22Rv1 (cell line): ENCODE data around the gene RNF7.

ENCODE experiments used
- H3K27ac ChIP-seq: fragments of 450-650 bp; 2 replicates; pipeline ENCODE4 v1.5.1; 2017
- CTCF ChIP-seq: fragments of 450-650 bp; IDR thresholded peaks from 2 replicates; pipeline ENCODE4 v1.5.1; 2017; ENCODE audit warnings: mild to moderate bottlenecking
- ZFX ChIP-seq: fragments of 450-650 bp; IDR thresholded peaks from 2 replicates; pipeline ENCODE4 v1.6.1; 2017; ENCODE audit warnings: antibody characterized with exemption, borderline replicate concordance

Gene RNF7

DNA sequence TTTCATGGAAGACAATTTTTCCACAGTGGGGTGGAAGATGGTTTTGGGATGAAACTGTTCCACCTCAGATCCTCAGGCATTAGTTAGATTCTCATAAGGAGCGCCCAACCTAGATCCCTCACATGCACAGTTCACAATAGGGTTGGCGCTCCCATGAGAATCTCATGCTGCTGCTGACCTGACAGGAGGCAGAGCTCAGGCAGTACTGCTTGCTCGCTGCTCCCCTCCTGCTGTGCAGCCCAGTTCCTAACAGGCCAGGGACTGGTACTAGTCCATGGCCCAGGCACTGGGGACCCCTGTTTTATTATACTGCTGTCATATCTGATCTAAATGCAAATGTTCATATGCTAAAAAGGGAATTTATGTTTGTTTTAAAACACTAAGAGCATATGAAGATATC is 15.3 kb downstream of the RNF7 start:
- TF ChIP-seq ZFX = no peak
- no peak for TF ChIP-seq CTCF
- no peak overlapping the region for H3K27ac ChIP-seq

DNA sequence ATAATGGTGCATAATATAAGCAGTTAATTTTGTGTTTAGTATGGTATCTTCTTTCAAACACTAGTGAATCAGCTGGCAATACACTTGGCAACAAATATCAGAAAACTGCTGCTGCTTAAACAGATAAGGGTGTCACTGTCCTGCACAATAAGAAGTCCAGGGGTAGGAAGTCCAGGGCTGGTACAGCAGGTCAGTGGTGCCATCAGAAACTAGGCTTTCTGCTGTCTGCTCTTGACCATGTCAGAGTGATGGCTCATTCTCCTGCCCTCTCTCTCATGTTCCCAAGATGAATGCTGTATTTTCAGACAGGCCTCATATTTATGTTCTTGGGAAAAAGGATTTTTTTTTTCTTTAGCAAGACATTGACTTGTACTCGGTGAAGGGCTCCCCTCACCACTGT is 15.9 kb downstream of the RNF7 start:
- TF ChIP-seq CTCF (no peak), ZFX (no peak)
- H3K27ac ChIP-seq = no peak overlapping the region

GRCh38 chr3:141762552-141762951 is 24.5 kb downstream of the RNF7 start:
- H3K27ac ChIP-seq = peak overlapping the region; percentile 20; the same call in 1 of the 2 replicates

DNA sequence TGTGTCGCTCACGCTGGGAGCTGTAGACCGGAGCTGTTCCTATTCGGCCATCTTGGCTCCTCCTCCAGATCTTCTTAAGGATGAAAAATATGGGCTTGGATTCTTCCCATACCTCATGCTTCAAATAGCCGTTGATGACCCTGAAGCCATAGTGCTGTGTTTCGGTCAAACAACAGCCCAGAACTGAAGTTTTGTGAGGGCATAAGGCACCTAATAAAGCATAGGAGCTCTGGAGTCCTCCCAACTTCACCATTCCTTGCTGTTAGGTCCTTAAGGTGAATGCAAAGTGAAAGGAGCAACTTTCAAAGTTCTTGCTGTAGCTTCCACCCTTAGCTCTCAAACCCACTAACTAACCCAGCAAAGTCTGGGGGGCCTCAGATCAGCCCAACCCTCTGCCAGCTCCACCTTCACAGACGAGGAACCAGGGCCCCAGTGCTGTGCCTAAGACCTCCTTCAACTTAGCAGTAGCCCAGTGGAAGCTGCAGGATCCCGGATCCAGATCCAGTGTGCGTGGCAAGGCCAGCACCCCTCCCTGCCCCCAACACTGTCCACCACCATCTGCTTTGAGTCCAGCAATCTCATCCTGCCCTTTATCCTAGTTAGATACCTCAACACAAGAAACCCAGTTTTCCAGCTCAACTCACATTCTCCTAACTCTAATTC is 25.1 kb downstream of the RNF7 start, which contains the start of gene GRK7:
TSS of gene GRK7 (plus strand) at position 321 of the 663 bp plus-strand sequence. CDS start 14,877 bp downstream, outside the sequence.
- no peak for TF ChIP-seq CTCF

DNA sequence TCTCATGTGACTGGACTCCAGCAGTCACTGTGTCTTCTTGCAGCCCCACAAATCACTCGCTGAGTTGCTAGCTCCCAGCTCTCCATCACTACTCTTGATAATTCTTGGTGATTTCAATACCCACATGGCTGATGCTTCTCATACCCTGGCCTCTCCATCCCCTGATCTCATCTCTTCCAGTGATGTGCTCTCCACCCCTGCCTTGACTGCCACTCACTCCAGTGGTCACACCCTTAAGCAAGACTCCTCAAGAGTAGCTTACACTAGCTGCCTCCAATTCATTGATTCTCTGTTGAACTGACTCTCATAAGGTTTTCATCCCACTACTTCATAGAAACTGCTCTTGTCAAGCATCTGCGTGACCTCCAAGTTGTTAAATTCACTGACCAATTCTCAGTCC is 25.9 kb downstream of the RNF7 start:
- H3K27ac ChIP-seq = no peak overlapping the region
- TF ChIP-seq ZFX (no peak), CTCF (no peak)

More for the DNA sequence above, 25.1 kb downstream of the RNF7 start, which contains the start of gene GRK7:
- H3K27ac ChIP-seq = peak within 1 kb of the TSS; percentile 20; the same call in 1 of the 2 replicates

GRCh38 chr3:141764465-141764864 is 26.4 kb downstream of the RNF7 start:
- TF ChIP-seq ZFX (no peak), CTCF (no peak)
- no peak overlapping the region for H3K27ac ChIP-seq

DNA sequence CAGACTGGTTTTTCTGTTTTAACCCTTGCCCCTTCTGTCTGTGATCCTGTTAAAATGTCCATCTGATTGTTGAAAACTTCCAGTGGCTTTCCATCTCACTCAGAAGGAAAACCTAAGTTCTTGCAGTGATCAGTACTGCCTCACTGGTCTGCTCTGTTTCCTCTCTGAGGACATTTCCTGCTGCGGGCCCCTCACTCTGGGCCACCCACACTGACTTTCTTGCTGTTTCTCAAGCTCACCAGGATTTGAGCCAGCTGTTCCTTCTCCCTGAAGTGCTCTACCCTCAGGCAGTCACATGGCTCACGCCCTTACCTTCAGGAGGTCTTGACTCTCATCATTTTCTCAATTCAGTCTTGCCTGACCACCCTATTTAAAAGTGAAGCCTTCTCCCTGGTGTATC is 26.9 kb downstream of the RNF7 start:
- H3K27ac ChIP-seq = no peak overlapping the region
- TF ChIP-seq ZFX (no peak), CTCF (no peak)

DNA sequence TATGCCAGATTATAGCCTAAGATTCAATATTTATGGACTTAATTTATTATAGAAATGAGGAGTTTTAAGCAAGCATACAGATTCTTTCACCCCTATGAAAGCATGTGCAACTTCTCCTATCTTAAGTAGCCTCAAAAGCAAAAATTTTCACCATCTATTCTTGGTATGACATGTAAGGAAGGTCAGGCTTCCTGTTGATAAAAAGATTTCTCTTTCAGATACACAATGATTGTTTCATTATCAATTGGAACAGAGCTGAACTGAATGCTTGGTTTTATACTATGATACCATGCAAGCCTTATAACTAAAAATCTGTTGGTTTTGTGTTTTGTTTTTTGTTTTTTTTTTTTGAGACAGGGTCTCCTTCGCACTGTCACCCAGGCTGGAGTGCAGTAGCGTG is 29.0 kb downstream of the RNF7 start:
- TF ChIP-seq CTCF (no peak), ZFX (no peak)
- no peak overlapping the region for H3K27ac ChIP-seq
